Measurements from ENCODE around the gene E2F1.

The E2F1 gene

GRCh38 chr20:33670715-33671499, 15.3 kb downstream of the E2F1 start:
- DNase-seq = no peak

- no peak for DNase-seq
Measured at GRCh38 chr20:33669873-33670640, 16.1 kb downstream of the E2F1 start.

GRCh38 chr20:33669224-33669623, 17.0 kb downstream of the E2F1 start:
- no peak for DNase-seq

- no peak for DNase-seq
Measured at GRCh38 chr20:33668466-33669155, 17.6 kb downstream of the E2F1 start.

- DNase-seq = peak; percentile 43
Measured at GRCh38 chr20:33667676-33668465, 18.3 kb downstream of the E2F1 start.

GRCh38 chr20:33667245-33667675, 18.9 kb downstream of the E2F1 start:
- DNase-seq = no peak

- peak; percentile 97 for DNase-seq
Measured at GRCh38 chr20:33666293-33667244, 19.6 kb downstream of the E2F1 start, which contains the start of gene ACTL10. Gene ACTL10, plus strand, starts transcription at chr20:33666943. Its CDS starts 555 bp downstream, at chr20:33667498.

GRCh38 chr20:33664762-33665144, 21.4 kb downstream of the E2F1 start:
- DNase-seq = no peak

- DNase-seq = no peak
Measured at GRCh38 chr20:33664085-33664761, 22.0 kb downstream of the E2F1 start.

GRCh38 chr20:33663161-33664084, 22.8 kb downstream of the E2F1 start:
- peak; percentile 39 for DNase-seq

- DNase-seq = no peak
Measured at GRCh38 chr20:33662172-33662571, 24.0 kb downstream of the E2F1 start, which contains the start of gene C20orf144. Gene C20orf144, plus strand, starts transcription at chr20:33662327. Its CDS starts 19 bp downstream, at chr20:33662346.

- no peak for DNase-seq
Measured at GRCh38 chr20:33660685-33661058, 25.5 kb downstream of the E2F1 start.

GRCh38 chr20:33660035-33660684, 26.0 kb downstream of the E2F1 start:
- DNase-seq = no peak

- no peak for DNase-seq
Measured at GRCh38 chr20:33659341-33660034, 26.7 kb downstream of the E2F1 start.

- no peak for DNase-seq
Measured at GRCh38 chr20:33658929-33659328, 27.3 kb downstream of the E2F1 start.

GRCh38 chr20:33658510-33658909, 27.7 kb downstream of the E2F1 start:
- no peak for DNase-seq

- DNase-seq = no peak
Measured at GRCh38 chr20:33657704-33658095, 28.5 kb downstream of the E2F1 start.
